ENCODE results near the gene HSPBP1.

Gene HSPBP1

GRCh38 chr19:55253842-55254624, 25.9 kb downstream of the HSPBP1 start:
- DNase-seq, result peak in 2 of 3 experiments; percentile 76 to 85

DNA sequence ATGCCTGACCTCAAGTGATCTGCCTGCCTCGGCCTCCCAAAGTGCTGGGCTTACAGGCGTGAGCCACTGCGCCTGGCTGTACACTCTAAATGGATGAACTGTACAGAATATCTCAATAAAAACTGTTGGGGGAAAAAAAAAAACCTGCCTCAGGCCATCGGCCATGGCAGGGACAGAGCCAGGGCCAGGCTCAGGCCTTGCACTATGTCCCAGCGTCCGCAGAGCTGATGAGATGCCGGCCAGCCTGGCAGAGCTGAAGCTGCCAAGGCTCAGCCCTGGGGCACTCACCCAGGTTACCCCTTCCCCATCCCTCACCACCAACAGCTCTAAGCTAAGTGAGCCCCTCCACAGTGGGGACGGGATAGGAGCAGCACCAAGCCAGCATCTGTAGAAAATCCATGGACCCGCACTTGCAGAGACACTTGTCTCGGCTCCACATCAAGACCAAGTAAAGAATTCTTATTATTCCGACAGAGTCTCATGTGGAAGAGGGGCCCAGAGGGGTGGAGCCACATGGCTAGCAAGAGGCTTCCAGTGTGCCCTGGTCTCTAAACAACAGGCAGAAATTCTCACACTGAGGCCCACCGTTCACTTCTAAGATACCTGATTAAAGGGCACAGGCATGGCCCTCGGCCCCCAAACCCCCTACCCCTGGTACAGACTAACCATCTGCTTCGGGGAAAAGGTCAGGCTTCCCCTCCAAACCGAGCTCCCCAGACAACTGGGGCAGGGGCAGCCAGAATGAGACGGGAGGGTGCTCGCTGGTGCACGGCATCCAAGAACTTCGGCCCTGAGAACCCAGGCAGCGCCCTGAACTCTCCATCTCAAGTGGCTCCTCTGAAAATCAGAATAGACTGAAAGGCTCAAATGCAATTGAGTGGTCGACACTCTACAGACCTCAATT, 26.9 kb downstream of the HSPBP1 start:
- no peak for DNase-seq

DNA sequence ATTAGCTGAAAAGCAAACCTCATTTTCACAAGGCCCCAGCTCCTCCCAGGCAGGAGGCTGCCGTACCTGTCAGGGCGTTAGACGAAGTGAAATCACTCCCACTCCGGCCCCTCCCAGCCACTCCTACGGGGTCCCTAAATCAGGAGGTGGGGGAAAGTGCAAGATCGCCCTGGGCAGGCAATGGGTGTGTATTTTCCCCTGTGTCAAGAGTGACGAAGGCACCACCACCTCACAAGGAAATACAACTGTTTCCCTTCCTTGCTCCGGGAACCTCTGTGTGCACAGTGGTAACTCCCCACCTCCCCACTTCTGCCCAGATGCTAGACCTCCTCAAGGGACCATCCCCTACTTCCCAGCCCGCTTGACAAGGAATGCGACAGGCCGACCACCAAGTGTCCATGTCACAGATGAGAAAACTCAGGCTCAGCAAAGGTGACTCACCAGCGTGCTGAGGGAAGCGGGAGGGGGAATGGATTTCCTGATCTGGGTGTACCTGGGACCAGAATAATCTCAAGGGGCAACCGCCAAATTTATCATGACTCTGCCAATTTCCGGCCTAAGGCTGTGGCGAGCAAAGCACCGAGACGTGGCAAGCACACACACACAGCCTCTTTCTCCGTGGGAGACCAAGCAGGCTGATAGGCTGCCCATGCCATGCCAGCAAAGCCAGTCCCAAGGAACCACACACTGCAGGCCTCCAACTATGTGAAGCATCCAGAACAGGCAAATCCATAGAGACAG, 28.4 kb downstream of the HSPBP1 start:
- no peak for DNase-seq

DNA sequence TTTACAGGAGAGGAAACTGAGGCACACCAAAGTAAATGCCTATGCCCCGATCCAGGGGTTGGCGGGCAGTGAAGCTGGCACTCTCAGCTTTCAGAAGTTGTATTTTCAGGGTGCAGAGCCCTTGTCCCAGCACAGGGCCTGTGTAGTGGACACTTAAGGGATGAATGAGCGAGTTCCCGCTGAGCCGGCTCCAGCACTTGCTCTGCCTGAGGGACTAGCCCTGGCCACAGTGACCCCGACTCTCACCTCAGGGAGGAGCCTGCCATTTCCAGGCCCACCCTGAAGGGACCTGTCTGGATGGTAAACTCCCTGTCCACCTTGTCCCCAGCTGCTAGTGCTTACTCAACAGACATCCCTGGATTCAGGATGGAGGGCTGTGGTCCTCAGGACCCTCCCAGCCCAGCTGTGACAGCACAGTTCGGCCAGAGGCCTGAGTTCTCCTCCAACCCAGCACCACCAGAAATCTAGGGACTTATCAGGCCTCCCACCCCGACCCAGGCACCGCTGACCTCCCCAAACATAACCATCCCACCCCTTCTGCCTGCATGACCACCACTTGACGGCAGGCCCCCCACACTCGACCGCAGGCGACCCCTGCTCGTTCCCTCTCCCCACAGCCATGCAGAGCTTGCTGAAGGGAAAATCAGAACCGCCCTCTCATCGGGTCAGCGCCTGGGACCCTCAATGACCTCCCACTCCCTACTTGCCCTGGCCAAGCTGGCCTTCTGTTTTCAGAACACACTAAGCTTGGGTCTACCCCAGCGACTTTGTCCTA, 29.5 kb downstream of the HSPBP1 start:
- DNase-seq, result no peak

GRCh38 chr19:55249841-55250240, 30.1 kb downstream of the HSPBP1 start:
- DNase-seq, result no peak

- no peak for DNase-seq
Observed at GRCh38 chr19:55248704-55249103, 31.2 kb downstream of the HSPBP1 start.

- DNase-seq, result no peak
Observed at GRCh38 chr19:55248166-55248675, 31.7 kb downstream of the HSPBP1 start.

DNA sequence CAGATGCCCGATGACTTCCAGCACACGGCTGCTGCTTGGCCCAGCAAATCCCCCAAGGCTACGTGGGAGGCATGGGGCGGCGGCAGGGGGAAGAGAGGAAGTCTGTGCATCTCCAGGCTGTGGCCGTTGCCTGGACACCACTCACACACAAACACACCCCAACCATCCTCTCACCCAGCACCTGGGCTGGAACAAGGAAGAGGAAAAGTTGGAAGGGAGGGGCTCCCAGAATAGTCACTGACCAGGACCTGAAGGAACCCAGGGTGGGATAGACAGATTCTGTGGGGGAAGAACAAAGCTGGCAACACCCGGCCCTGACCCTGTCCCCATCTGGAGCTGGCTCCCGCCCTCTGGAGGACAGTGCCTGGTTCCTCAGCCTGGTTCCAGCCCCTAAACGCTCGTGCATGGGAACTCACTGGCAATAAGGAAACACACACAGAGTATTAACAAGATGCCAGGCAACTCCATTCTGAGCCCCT, 32.2 kb downstream of the HSPBP1 start:
- DNase-seq, result peak in 2 of 3 experiments; percentile 42 to 63

- DNase-seq, result no peak
Observed at GRCh38 chr19:55246462-55247451, 33.2 kb downstream of the HSPBP1 start.

DNA sequence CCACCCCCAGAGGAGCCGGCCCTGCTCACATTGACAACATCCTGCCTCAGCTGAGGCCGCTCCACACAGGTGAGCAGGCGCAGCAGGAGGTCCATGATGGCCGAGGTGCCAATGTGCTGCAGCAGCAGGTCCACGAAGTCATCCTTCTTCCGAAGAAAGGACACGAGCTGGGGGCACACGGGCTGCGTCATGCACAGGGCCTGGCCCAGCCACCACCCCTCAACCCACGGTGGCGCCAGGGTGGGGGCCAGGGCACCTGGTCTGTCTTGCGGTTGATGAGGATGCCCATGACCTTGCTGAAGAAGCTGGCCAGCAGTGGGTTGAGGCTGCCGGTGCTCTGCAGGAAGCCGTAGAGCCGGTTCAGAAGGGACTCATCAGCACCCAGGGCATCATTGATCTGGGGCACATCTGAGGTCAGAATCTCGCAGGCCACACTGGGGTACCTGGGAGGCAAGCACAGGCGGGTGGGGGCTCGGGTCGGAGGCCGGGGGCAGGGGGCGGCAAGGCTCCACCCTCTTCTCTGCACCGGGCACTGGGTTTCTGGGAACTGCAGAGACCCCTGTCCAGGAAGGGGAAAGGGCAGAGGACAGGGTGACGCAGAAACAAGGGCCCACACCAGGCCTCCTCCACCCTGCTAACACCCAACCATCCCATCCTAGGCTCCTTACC, 34.5 kb downstream of the HSPBP1 start:
- no peak for DNase-seq

DNA sequence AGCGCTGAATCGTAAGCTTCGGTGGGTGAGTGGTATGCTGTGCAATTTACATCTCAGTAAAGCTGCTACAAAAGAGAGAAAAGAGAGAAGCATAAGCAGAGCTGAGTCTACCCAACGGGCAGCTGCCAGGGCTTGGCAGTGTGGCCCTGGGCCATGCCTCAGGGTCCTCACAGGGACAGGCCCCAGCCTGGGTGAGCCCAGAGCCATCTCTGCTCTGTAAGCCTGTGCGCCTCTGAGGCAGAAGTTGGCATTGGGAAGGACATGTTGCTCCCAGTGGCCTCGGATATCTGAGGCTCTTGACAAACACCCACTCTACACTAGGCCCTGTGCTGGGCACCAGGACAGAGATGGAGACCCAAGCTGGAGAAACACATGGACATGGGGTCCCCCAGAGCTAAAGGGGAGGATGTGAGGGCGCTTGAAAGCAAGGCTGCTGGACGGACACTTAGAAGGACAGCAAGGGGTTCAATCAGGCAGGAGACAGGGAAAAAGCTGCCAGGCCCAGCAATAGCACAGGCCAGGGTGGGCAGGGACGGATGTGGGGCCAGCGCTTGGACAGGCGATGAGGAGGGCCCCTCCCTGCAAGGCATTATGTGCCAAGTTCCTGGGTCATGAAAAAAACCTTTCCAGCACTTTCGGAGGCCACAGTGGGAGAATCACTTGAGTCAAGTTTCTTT, 35.8 kb downstream of the HSPBP1 start:
- DNase-seq, result no peak

DNA sequence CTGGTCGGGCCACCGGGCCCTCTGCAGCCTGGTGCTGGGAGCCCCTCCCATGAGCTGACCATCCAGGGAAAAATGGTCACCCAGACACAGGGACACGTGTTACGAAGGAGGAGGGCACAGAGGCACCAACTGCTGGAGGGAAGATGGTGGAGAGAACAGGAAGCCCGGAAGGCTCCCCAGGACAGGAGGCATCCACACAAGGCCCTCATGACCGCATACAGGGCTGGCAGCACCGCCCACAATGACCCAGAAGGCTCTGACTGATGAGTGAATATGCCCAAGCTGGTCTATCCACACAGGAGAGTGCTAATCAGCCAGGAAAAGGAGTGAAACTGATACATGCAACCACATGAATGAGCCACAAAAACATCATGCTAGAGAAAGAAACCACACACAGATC, 37.4 kb downstream of the HSPBP1 start:
- no peak for DNase-seq

DNA sequence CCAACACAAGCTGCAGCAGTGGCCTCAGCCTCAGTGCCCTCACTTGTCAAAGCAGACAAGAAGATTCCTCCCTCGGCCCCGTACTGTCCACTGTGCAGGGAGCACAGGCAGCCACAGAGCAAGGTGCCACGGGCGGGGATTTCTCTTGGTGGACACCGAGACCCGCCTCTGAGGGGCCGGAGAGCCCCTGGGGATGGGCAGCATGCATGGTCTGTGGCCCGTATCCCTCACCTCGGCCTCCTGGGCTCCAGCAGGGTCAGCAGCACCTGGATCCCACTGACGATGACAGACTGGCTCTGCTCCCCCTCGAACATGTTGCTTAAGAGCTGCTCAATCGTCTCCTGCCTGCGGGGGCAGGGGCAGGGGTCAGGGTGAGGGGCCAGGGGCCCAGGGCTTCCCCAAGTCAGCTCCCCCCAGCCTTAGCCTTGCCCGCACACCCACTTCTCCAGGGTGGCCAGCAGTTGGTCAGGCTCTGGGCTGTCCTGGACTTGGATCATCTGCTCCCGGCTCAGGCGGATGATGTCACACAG, 37.9 kb downstream of the HSPBP1 start:
- no peak for DNase-seq

DNA sequence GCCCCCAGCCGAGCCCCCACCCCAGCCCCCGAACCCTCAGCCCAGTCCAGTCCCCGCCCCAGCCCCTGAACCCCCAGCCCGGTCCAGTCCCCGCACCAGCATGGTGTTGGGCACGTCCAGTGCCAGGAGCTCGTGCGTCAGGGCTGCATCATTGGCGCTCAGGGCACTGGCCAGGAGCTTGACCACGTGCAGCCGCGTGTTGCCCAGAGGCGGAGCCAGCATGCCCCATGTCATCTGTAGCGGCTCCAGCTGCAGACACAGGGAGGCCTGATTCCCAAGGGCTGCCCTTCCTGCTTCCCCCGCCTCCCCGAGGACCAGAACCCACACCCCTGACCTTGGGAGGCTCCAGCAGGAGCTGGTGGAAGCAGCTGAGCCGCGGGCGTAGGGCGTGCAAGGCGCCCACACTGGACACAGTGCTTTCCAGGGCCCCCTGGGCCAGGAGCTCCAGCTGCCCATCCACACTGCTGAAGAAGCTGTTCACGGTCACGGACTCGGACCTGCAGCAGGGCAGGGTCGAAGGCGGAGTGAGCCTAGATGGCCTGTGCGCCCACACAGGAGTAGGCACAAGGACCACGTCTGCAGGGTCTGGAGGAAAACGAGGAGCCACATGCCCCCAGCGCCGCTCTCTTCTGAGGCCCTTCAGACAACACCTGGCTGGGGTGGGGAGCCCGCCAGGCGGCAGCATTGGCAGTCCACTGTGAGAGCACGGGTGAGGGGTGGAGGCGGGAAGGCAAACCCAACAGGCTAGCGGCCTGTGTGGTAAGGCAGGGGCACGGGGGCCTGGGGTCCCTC, 38.6 kb downstream of the HSPBP1 start:
- DNase-seq, result no peak

- DNase-seq, result no peak
Observed at GRCh38 chr19:55240713-55241020, 39.2 kb downstream of the HSPBP1 start.

- no peak for DNase-seq
Observed at GRCh38 chr19:55239004-55239403, 40.9 kb downstream of the HSPBP1 start.

DNA sequence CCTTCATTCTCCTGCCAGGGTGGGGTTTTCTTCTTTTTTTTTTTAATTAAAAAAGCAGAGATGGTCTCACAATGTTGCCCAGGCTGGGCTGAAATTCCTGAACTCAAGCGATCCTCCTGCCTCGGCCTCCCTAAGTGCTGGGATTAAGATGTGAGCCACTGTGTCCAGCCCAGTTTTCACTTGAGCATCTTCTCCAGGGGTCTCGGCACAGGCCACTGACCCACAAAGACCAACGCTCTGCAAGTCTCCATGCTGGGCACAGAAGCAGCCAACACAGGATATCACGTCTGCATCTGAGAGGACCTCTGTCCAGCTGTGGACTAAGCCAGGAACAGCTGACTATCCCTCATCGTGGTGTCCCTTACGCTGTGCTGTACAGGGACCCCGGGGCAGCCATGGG, 41.9 kb downstream of the HSPBP1 start:
- no peak for DNase-seq

GRCh38 chr19:55232986-55233385, 46.9 kb downstream of the HSPBP1 start:
- DNase-seq, result no peak

DNA sequence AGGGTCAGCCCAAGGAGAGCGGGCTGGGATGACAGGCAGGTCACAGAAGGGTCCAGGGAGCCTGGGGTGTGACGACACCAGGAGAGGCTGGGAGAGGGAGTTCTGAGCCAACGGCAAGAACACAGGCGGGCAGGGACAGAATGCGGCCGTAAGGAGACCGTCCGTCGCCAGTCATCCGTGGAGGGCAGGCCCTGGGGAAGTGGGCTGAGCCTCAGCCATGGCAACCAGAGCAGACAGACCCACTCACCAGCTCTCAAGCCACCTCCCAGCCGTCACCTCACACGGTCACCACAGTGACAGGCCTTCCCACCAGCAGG, 47.7 kb downstream of the HSPBP1 start:
- peak in 1 of 3 experiments; percentile 17 for DNase-seq
